K562 (cell line): Measurements from ENCODE around the gene DEDD2. TPM values are rescaled to one million over a fixed set of nuclear protein-coding genes. Genes with fewer than 3 reads are reported as not detected.

Experiments used
- CHD7 ChIP-seq: fragments of 200-600 bp; sonication (generic); IDR thresholded peaks from one replicate; pipeline ENCODE4 v1.6.1; 2012; ENCODE audit warnings: mild to moderate bottlenecking, low read depth, low read length, inconsistent platforms
- EP300 ChIP-seq: IDR thresholded peaks from 2 replicates; pipeline ENCODE4 v1.6.1; 2012; ENCODE audit warnings: low read length, improper control_type of control experiment
- FOXK1 ChIP-seq: sonication (generic); formaldehyde crosslinking; IDR thresholded peaks from 2 replicates; pipeline ENCODE4 v1.8.0; 2022; ENCODE audit warnings: missing genetic modification reagents, mild to moderate bottlenecking, borderline replicate concordance
- RNF219 ChIP-seq: fragments of 250-450 bp; sonication (Bioruptor Pico); IDR thresholded peaks from 2 replicates; pipeline ENCODE4 v1.5.0; 2022; ENCODE audit warnings: mild to moderate bottlenecking
- THRA ChIP-seq: fragments of 450-650 bp; IDR thresholded peaks from 2 replicates; pipeline ENCODE4 v1.6.1; 2017; ENCODE audit warnings: mild to moderate bottlenecking, moderate library complexity
- XRCC4 ChIP-seq: IDR thresholded peaks from one replicate; pipeline ENCODE4 v1.6.1; 2011; ENCODE audit not compliant: insufficient read depth, insufficient read length; ENCODE audit errors: extremely low read depth
- ZEB2 ChIP-seq: fragments of 450-650 bp; IDR thresholded peaks from 2 replicates; pipeline ENCODE4 v1.6.1; 2016
- ZNF785 ChIP-seq: fragments of 250-450 bp; sonication (Bioruptor Pico); IDR thresholded peaks from 2 replicates; pipeline ENCODE4 v1.4.0; 2020; ENCODE audit warnings: mild to moderate bottlenecking
- polyA plus RNA-seq, 8 experiments: library from polyadenylated mRNA; depleted of rRNA in 4 of 8; stranded (reverse) in 5 of 8; unstranded in 3 of 8; fragments of >200 nt; fragmentation: Nextera tagmentation in 2 of 8; fragmentation: Illumina TruSeq in 1 of 8; extraction: Ambion mirVana in 2 of 8; extraction: Trizol in 1 of 8; gene quantifications; 2 replicates each; pipeline versions ENCODE4 v1.2.1 to v1.2.3, GENCODE V29; 2011 to 2014; ENCODE audit warnings: inconsistent platforms in 1 of 8, missing spikeins in 1 of 8
- total RNA-seq, 7 experiments: library from RNA; depleted of rRNA in 6 of 7; stranded (reverse); fragments of >200 nt in 6 of 7; fragmentation: Illumina TruSeq in 2 of 7; extraction: Trizol in 2 of 7; gene quantifications; 2 replicates each; pipeline versions ENCODE4 v1.2.1 to v1.2.3, GENCODE V29; 2011 to 2021; ENCODE audit warnings: low replicate concordance in 1 of 7
- TF ChIP-seq, protein P1 (sequence below): fragments of 450-650 bp; IDR thresholded peaks from 2 replicates; pipeline ENCODE4 v1.7.0; 2016; ENCODE audit warnings: borderline replicate concordance

Gene DEDD2
- total and polyA plus RNA-seq, 9 of the 15 experiments (the other 6 are each of a cell fraction or from before 2014, with no cell fraction given) = 4.3 to 43.0 (median 29.2) TPM

- TF ChIP-seq CHD7 (no peak), ZNF785 (CRISPR knock-in tag) (no peak), FOXK1 (CRISPR knock-in tag) (no peak), XRCC4 (no peak), EP300 (peak; percentile 3; the same call in 1 of the 2 replicates), RNF219 (CRISPR knock-in tag) (no peak), ZEB2 (no peak), THRA (no peak)
- TF ChIP-seq, protein P1, sequence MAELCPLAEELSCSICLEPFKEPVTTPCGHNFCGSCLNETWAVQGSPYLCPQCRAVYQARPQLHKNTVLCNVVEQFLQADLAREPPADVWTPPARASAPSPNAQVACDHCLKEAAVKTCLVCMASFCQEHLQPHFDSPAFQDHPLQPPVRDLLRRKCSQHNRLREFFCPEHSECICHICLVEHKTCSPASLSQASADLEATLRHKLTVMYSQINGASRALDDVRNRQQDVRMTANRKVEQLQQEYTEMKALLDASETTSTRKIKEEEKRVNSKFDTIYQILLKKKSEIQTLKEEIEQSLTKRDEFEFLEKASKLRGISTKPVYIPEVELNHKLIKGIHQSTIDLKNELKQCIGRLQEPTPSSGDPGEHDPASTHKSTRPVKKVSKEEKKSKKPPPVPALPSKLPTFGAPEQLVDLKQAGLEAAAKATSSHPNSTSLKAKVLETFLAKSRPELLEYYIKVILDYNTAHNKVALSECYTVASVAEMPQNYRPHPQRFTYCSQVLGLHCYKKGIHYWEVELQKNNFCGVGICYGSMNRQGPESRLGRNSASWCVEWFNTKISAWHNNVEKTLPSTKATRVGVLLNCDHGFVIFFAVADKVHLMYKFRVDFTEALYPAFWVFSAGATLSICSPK = no peak
Observed at GRCh38 chr19:42219812-42220750, 2.6 kb upstream of the DEDD2 start, which contains the start of gene ZNF526 (continued).
